GM23338 (cell line): ENCODE data around the gene NECTIN1. TPM values are rescaled to one million over a fixed set of nuclear protein-coding genes. Genes with fewer than 3 reads are reported as not detected.

Experiments used
- ATAC-seq: fragments of 200-7000 bp; cut with Tn5 transposase; 3 replicates; pipeline ENCODE4 v1.9.1; 2020
- DNase-seq: peaks from one replicate; pipeline ENCODE4 v3.0.0-alpha.2; 2015; ENCODE audit warnings: low spot score
- H2AFZ ChIP-seq: fragments of 200-600 bp; sonication (generic); 2 replicates; pipeline ENCODE4 v1.8.0; 2016; ENCODE audit warnings: antibody characterized with exemption, mild to moderate bottlenecking, moderate library complexity
- H3F3A ChIP-seq: fragments of 200-600 bp; sonication (generic); replicated peaks from 2 replicates; pipeline ENCODE4 v1.8.0; 2017; ENCODE audit warnings: antibody characterized with exemption, mixed run types, low read depth
- H3K27ac ChIP-seq: fragments of 200-600 bp; sonication (generic); 2 replicates; pipeline ENCODE4 v1.6.1; 2016; ENCODE audit warnings: low read depth
- H3K27me3 ChIP-seq: fragments of 200-600 bp; sonication (generic); 2 replicates; pipeline ENCODE4 v1.8.0; 2016; ENCODE audit warnings: mild to moderate bottlenecking, mixed run types, moderate library complexity; ENCODE audit not compliant: insufficient read depth
- H3K36me3 ChIP-seq: fragments of 200-600 bp; sonication (generic); 2 replicates; pipeline ENCODE4 v1.8.0; 2016; ENCODE audit warnings: mild to moderate bottlenecking; ENCODE audit not compliant: insufficient read depth
- H3K4me1 ChIP-seq: fragments of 200-600 bp; sonication (generic); 2 replicates; pipeline ENCODE4 v1.8.0; 2016; ENCODE audit warnings: mild to moderate bottlenecking, moderate library complexity; ENCODE audit not compliant: insufficient read depth
- H3K4me2 ChIP-seq: fragments of 200-600 bp; sonication (generic); 2 replicates; pipeline ENCODE4 v1.7.1; 2017; ENCODE audit warnings: mixed run types
- H3K4me3 ChIP-seq: fragments of 200-600 bp; sonication (generic); 2 replicates; pipeline ENCODE4 v1.6.1; 2016; ENCODE audit warnings: mixed run types
- H3K79me2 ChIP-seq: fragments of 200-600 bp; sonication (generic); replicated peaks from 2 replicates; pipeline ENCODE4 v1.8.0; 2017; ENCODE audit warnings: mild to moderate bottlenecking; ENCODE audit not compliant: insufficient read depth
- H3K9me2 ChIP-seq: fragments of 200-600 bp; sonication (generic); 2 replicates; pipeline ENCODE4 v1.8.0; 2017; ENCODE audit not compliant: insufficient read depth
- H4K20me1 ChIP-seq: fragments of 200-600 bp; sonication (generic); replicated peaks from 2 replicates; pipeline ENCODE4 v1.8.0; 2017; ENCODE audit warnings: mild to moderate bottlenecking; ENCODE audit not compliant: insufficient read depth
- H3K27ac Mint-ChIP-seq: 2 replicates; pipeline ENCODE4 v1.8.0; 2020; ENCODE audit warnings: inconsistent platforms, mild to moderate bottlenecking, moderate library complexity, mixed read lengths
- H3K27me3 Mint-ChIP-seq: 3 replicates; pipeline ENCODE4 v1.8.0; 2022; ENCODE audit warnings: low read depth, mild to moderate bottlenecking, moderate library complexity, mixed read lengths, inconsistent platforms; ENCODE audit not compliant: insufficient read depth, poor library complexity
- H3K36me3 Mint-ChIP-seq: 3 replicates; pipeline ENCODE4 v1.8.0; 2021; ENCODE audit warnings: low read depth, mild to moderate bottlenecking, inconsistent platforms, moderate library complexity, mixed read lengths
- H3K4me1 Mint-ChIP-seq: 3 replicates; pipeline ENCODE4 v1.8.0; 2020; ENCODE audit warnings: mild to moderate bottlenecking, inconsistent platforms, mixed read lengths
- H3K4me3 Mint-ChIP-seq: 3 replicates; pipeline ENCODE4 v1.8.0; 2021; ENCODE audit warnings: moderate library complexity, mild to moderate bottlenecking, inconsistent platforms, mixed read lengths
- H3K9me3 Mint-ChIP-seq: 3 replicates; pipeline ENCODE4 v1.8.0; 2020; ENCODE audit warnings: moderate library complexity, mild to moderate bottlenecking, inconsistent platforms, mixed read lengths
- CREB1 ChIP-seq: fragments of 250-450 bp; sonication (Bioruptor Pico); IDR thresholded peaks from 2 replicates; pipeline ENCODE4 v1.5.0; 2020; ENCODE audit warnings: low read depth, mild to moderate bottlenecking, moderate library complexity
- CTCF ChIP-seq, 2 experiments: fragments of 200-600 bp in 1 of 2; sonication (generic) in 1 of 2; conservative IDR thresholded peaks; 2 replicates each; pipeline versions ENCODE4 v1.5.1 to v1.6.1; 2016 to 2017; ENCODE audit warnings: antibody characterized with exemption in 2 of 2, low read depth in 2 of 2, mild to moderate bottlenecking in 2 of 2, moderate library complexity in 1 of 2
- ETS1 ChIP-seq: IDR thresholded peaks from 2 replicates; pipeline ENCODE4 v1.6.1; 2016; ENCODE audit warnings: antibody characterized with exemption
- EZH2 ChIP-seq: fragments of 200-600 bp; sonication (generic); IDR thresholded peaks from one replicate; pipeline ENCODE4 v1.8.0; 2017; ENCODE audit warnings: antibody characterized with exemption, mild to moderate bottlenecking, low read depth; ENCODE audit not compliant: unreplicated experiment
- EZH2phosphoT487 ChIP-seq: fragments of 200-600 bp; sonication (generic); IDR thresholded peaks from one replicate; pipeline ENCODE4 v1.8.1; 2018; ENCODE audit warnings: antibody characterized with exemption; ENCODE audit not compliant: unreplicated experiment
- NANOG ChIP-seq: IDR thresholded peaks from 2 replicates; pipeline ENCODE4 v1.6.1; 2016; ENCODE audit warnings: antibody characterized with exemption, borderline replicate concordance
- POLR2AphosphoS5 ChIP-seq: IDR thresholded peaks from 2 replicates; pipeline ENCODE4 v1.6.1; 2016; ENCODE audit warnings: antibody characterized with exemption, low read depth
- REST ChIP-seq: IDR thresholded peaks from one replicate; pipeline ENCODE4 v1.6.1; 2018; ENCODE audit warnings: antibody characterized with exemption; ENCODE audit not compliant: unreplicated experiment
- STAT1 ChIP-seq: IDR thresholded peaks from one replicate; pipeline ENCODE4 v1.6.1; 2016; ENCODE audit warnings: antibody characterized with exemption; ENCODE audit not compliant: unreplicated experiment
- ZNF331 ChIP-seq: fragments of 250-450 bp; sonication (Bioruptor Pico); IDR thresholded peaks from 2 replicates; pipeline ENCODE4 v1.5.0; 2020; ENCODE audit warnings: low read depth, mild to moderate bottlenecking, moderate library complexity
- ZNF462 ChIP-seq: fragments of 250-450 bp; sonication (Bioruptor Pico); IDR thresholded peaks from 2 replicates; pipeline ENCODE4 v1.5.0; 2020; ENCODE audit warnings: mild to moderate bottlenecking, moderate library complexity
- polyA plus RNA-seq: library from polyadenylated mRNA; unstranded; fragments of >200 nt; fragmentation: Nextera tagmentation; extraction: Ambion mirVana; gene quantifications from 2 replicates; pipeline ENCODE4 v1.2.1, GENCODE V29; 2016
- total RNA-seq: library from RNA; depleted of rRNA; stranded (reverse); fragments of >200 nt; shearing (Covaris generic); gene quantifications from 2 replicates; pipeline ENCODE4 v1.2.3, GENCODE V29; 2014

The NECTIN1 gene
- total and polyA plus RNA-seq, 2 experiments from 2014 or later: 18.7 to 56.3 TPM

GRCh38 chr11:119704849-119705248 is 24.2 kb downstream of the NECTIN1 start (continued):
- no peak for TF ChIP-seq ETS1

GRCh38 chr11:119701591-119702549 is 27.1 kb downstream of the NECTIN1 start:
- Histone ChIP-seq H3K9me2 (no peaks in the 10 kb centered on the region), H3F3A (no peaks in the 10 kb centered on the region), H3K4me3 (no peak overlapping the region), H3K36me3 (no peaks in the 10 kb centered on the region), H3K4me2 (no peak overlapping the region), H3K4me1 (peaks cover 7% of the 10 kb centered on the region), H3K27ac (no peak overlapping the region), H4K20me1 (peaks cover 61% of the 10 kb centered on the region), H2AFZ (no peak overlapping the region), H3K79me2 (peaks cover 90% of the 10 kb centered on the region), H3K27me3 (no peaks in the 10 kb centered on the region)
- no peak overlapping the region for H3K4me3 Mint-ChIP-seq
- peaks cover 15% of the 10 kb centered on the region for H3K27me3 Mint-ChIP-seq
- DNase-seq: no peak
- peaks cover 8% of the 10 kb centered on the region; the same call in 2 of the 3 replicates for H3K36me3 Mint-ChIP-seq
- H3K9me3 Mint-ChIP-seq: no peaks in the 10 kb centered on the region
- peaks cover 31% of the 10 kb centered on the region for H3K4me1 Mint-ChIP-seq
- no peak overlapping the region for H3K27ac Mint-ChIP-seq
- no peak for ATAC-seq
- TF ChIP-seq STAT1 (no peak), CREB1 (CRISPR knock-in tag) (no peak), EZH2phosphoT487 (no peak), EZH2 (no peak), REST (no peak), CTCF (conservative IDR thresholded peaks at IDR 0.05; ENCODE audit: low read depth in 2 of 2) (no peak), ZNF462 (CRISPR knock-in tag) (no peak), POLR2AphosphoS5 (no peak), ZNF331 (CRISPR knock-in tag) (no peak), NANOG (no peak)
